Upper lobe of right lung (tissue), 1 donor: ENCODE data around the gene HCFC1. TPM values are rescaled to one million over a fixed set of nuclear protein-coding genes. Genes with fewer than 3 reads are reported as not detected.

Source experiments
- ATAC-seq: fragments of 200-7000 bp; cut with Tn5 transposase; one replicate; pipeline ENCODE4 v1.9.1; 2020; ENCODE audit warnings: mild to moderate bottlenecking, moderate library complexity
- DNase-seq: peaks from one replicate; pipeline ENCODE4 v3.0.0-alpha.2; 2020
- H3K27ac ChIP-seq: fragments of 200-600 bp; one replicate; pipeline ENCODE4 v1.8.0; 2022
- H3K27me3 ChIP-seq: fragments of 200-600 bp; one replicate; pipeline ENCODE4 v1.8.0; 2022; ENCODE audit warnings: mild to moderate bottlenecking
- H3K36me3 ChIP-seq: fragments of 200-600 bp; one replicate; pipeline ENCODE4 v1.8.0; 2022
- H3K4me1 ChIP-seq: fragments of 200-600 bp; one replicate; pipeline ENCODE4 v1.8.0; 2022
- H3K4me3 ChIP-seq: fragments of 200-600 bp; one replicate; pipeline ENCODE4 v1.8.0; 2022; ENCODE audit warnings: mild to moderate bottlenecking
- H3K9me3 ChIP-seq: fragments of 200-600 bp; one replicate; pipeline ENCODE4 v1.8.0; 2022
- CTCF ChIP-seq: fragments of 200-600 bp; IDR thresholded peaks from one replicate; pipeline ENCODE4 v1.8.0; 2022; ENCODE audit warnings: antibody characterized with exemption
- intact Hi-C: fragments of 100-400 bp; cut with DNase I; formaldehyde crosslinking; loops from one replicate; pipeline ENCODE4 v1.11.0; 2022
- total RNA-seq: library from RNA; stranded (reverse); fragmentation: NEBNext Ultra II Directional; extraction: Animal tissue kit (Norgen Biotek cat#: 25700); gene quantifications from one replicate; pipeline ENCODE4 v1.2.1, GENCODE V29; 2021
- donor health status: DM: no; HTN: yes; CAD: no; lungs with severe emphysema.

HCFC1 gene
- total RNA-seq, 1 donor from 2014 or later = 47.5 TPM

- H3K36me3 ChIP-seq = peaks cover 12% of the 10 kb centered on the region
- H3K9me3 ChIP-seq = no peaks in the 10 kb centered on the region
- TF ChIP-seq CTCF = no peak
- H3K4me1 ChIP-seq = peaks cover 5% of the 10 kb centered on the region
- intact Hi-C loops = no loop called here
- H3K27me3 ChIP-seq = no peaks in the 10 kb centered on the region
- DNase-seq (no peak), ATAC-seq (no peak)
- H3K4me3 ChIP-seq = peak overlapping the region; percentile 35
- peak overlapping the region; percentile 66 for H3K27ac ChIP-seq
Observed at GRCh38 chrX:153928846-153929245, 42.8 kb downstream of the HCFC1 start.

- DNase-seq = peak; percentile 97
- intact Hi-C loops = no loop called here
- Histone ChIP-seq H3K4me1 (peaks cover 11% of the 10 kb centered on the region), H3K36me3 (peaks cover 12% of the 10 kb centered on the region), H3K9me3 (no peaks in the 10 kb centered on the region), H3K4me3 (peak overlapping the region; percentile 60), H3K27me3 (no peaks in the 10 kb centered on the region), H3K27ac (peak overlapping the region; percentile 92)
- ATAC-seq = peak; percentile 92
- peak; percentile 21 for TF ChIP-seq CTCF
Observed at GRCh38 chrX:153927922-153928760, 43.5 kb downstream of the HCFC1 start.

- ATAC-seq = no peak
- intact Hi-C loops = no loop called here
Observed at GRCh38 chrX:153927672-153927921, 44.0 kb downstream of the HCFC1 start.

GRCh38 chrX:153926858-153927671, 44.6 kb downstream of the HCFC1 start:
- H3K27me3 ChIP-seq = no peaks in the 10 kb centered on the region
- H3K9me3 ChIP-seq = no peaks in the 10 kb centered on the region
- peak; percentile 74 for DNase-seq
- H3K27ac ChIP-seq = peak overlapping the region; percentile 92
- no peak for TF ChIP-seq CTCF
- peaks cover 18% of the 10 kb centered on the region for H3K4me1 ChIP-seq
- H3K4me3 ChIP-seq = peak overlapping the region; percentile 60
- intact Hi-C loops = no loop called here
- peak; percentile 38 for ATAC-seq
- H3K36me3 ChIP-seq = peaks cover 7% of the 10 kb centered on the region

More at GRCh38 chrX:153927672-153927921, 44.0 kb downstream of the HCFC1 start:
- Histone ChIP-seq H3K36me3 (peaks cover 11% of the 10 kb centered on the region), H3K4me3 (peak overlapping the region; percentile 60), H3K27ac (peak overlapping the region; percentile 92), H3K4me1 (peaks cover 17% of the 10 kb centered on the region), H3K9me3 (no peaks in the 10 kb centered on the region), H3K27me3 (no peaks in the 10 kb centered on the region)
- DNase-seq = no peak
- TF ChIP-seq CTCF = no peak

- no peak for ATAC-seq
- Histone ChIP-seq H3K27ac (peak overlapping the region; percentile 92), H3K36me3 (peaks cover 6% of the 10 kb centered on the region), H3K9me3 (no peaks in the 10 kb centered on the region), H3K27me3 (no peaks in the 10 kb centered on the region), H3K4me3 (peak overlapping the region; percentile 60), H3K4me1 (peaks cover 18% of the 10 kb centered on the region)
- no peak for DNase-seq
- no peak for TF ChIP-seq CTCF
- intact Hi-C loops = no loop called here
Observed at GRCh38 chrX:153926552-153926857, 45.1 kb downstream of the HCFC1 start.
